Measurements from ENCODE around the gene TDRD10.

The TDRD10 gene

GRCh38 chr1:154502066-154502743, at the start of gene TDRD10, which contains the start of gene SHE:
TSS of gene TDRD10 (plus strand) at chr1:154502219. CDS start at chr1:154506904, 4,685 bp downstream.
TSS of gene SHE (minus strand) at chr1:154502412. CDS start at chr1:154502026, 386 bp downstream.
- no peak for DNase-seq (ENCODE audit: low spot score)

GRCh38 chr1:154453161-154453560, 48.9 kb upstream of the TDRD10 start:
- DNase-seq (ENCODE audit: low spot score) = no peak

- DNase-seq (ENCODE audit: low spot score) = no peak
Measured at GRCh38 chr1:154453574-154454352, 48.3 kb upstream of the TDRD10 start.

- DNase-seq (ENCODE audit: low spot score) = no peak
Measured at GRCh38 chr1:154454386-154455120, 47.5 kb upstream of the TDRD10 start.

- no peak for DNase-seq (ENCODE audit: low spot score)
Measured at GRCh38 chr1:154456631-154457030, 45.4 kb upstream of the TDRD10 start.

- peak; percentile 24 for DNase-seq (ENCODE audit: low spot score)
Measured at GRCh38 chr1:154459080-154459479, 42.9 kb upstream of the TDRD10 start.

GRCh38 chr1:154460695-154461260, 41.2 kb upstream of the TDRD10 start:
- no peak for DNase-seq (ENCODE audit: low spot score)

- DNase-seq (ENCODE audit: low spot score) = no peak
Measured at GRCh38 chr1:154463512-154463990, 38.5 kb upstream of the TDRD10 start.

- no peak for DNase-seq (ENCODE audit: low spot score)
Measured at GRCh38 chr1:154465621-154466195, 36.3 kb upstream of the TDRD10 start.

GRCh38 chr1:154466206-154466605, 35.8 kb upstream of the TDRD10 start:
- DNase-seq (ENCODE audit: low spot score) = no peak

- no peak for DNase-seq (ENCODE audit: low spot score)
Measured at GRCh38 chr1:154466921-154467417, 35.0 kb upstream of the TDRD10 start.

GRCh38 chr1:154467434-154468102, 34.5 kb upstream of the TDRD10 start:
- no peak for DNase-seq (ENCODE audit: low spot score)

- peak; percentile 63 for DNase-seq (ENCODE audit: low spot score)
Measured at GRCh38 chr1:154468535-154469250, 33.3 kb upstream of the TDRD10 start.

- DNase-seq (ENCODE audit: low spot score) = no peak
Measured at GRCh38 chr1:154469844-154470560, 32.0 kb upstream of the TDRD10 start.

GRCh38 chr1:154471304-154471703, 30.7 kb upstream of the TDRD10 start:
- DNase-seq (ENCODE audit: low spot score) = no peak

GRCh38 chr1:154474802-154475201, 27.2 kb upstream of the TDRD10 start:
- DNase-seq (ENCODE audit: low spot score) = peak; percentile 26

GRCh38 chr1:154476791-154477190, 25.2 kb upstream of the TDRD10 start:
- DNase-seq (ENCODE audit: low spot score) = no peak

- DNase-seq (ENCODE audit: low spot score) = no peak
Measured at GRCh38 chr1:154478013-154478412, 24.0 kb upstream of the TDRD10 start.

- no peak for DNase-seq (ENCODE audit: low spot score)
Measured at GRCh38 chr1:154478639-154479038, 23.4 kb upstream of the TDRD10 start.
